HepG2 (cell line): ENCODE data around the gene SHANK2.

Experiments
- ATF1 ChIP-seq: IDR thresholded peaks from 2 replicates; pipeline ENCODE4 v1.6.1; 2016; ENCODE audit warnings: mild to moderate bottlenecking, control low read depth
- BRCA1 ChIP-seq: sonication (generic); formaldehyde crosslinking; IDR thresholded peaks from 2 replicates; pipeline ENCODE4 v1.4.0; 2020; ENCODE audit warnings: missing genetic modification reagents
- CC2D1A ChIP-seq: sonication (generic); formaldehyde crosslinking; IDR thresholded peaks from 2 replicates; pipeline ENCODE4 v1.8.1; 2023; ENCODE audit warnings: mild to moderate bottlenecking, missing genetic modification reagents
- CTCF ChIP-seq: sonication (generic); formaldehyde crosslinking; IDR thresholded peaks from 2 replicates; pipeline ENCODE4 v1.5.0; 2020; ENCODE audit warnings: mild to moderate bottlenecking, missing genetic modification reagents, moderate library complexity
- HOXA3 ChIP-seq: sonication (generic); formaldehyde crosslinking; IDR thresholded peaks from 2 replicates; pipeline ENCODE4 v1.5.0; 2020; ENCODE audit warnings: missing genetic modification reagents
- NFIC ChIP-seq: IDR thresholded peaks from 2 replicates; pipeline ENCODE4 v1.6.1; 2012; ENCODE audit warnings: mild to moderate bottlenecking, low read length, inconsistent platforms
- NFYB ChIP-seq: sonication (generic); formaldehyde crosslinking; IDR thresholded peaks from 2 replicates; pipeline ENCODE4 v1.4.0; 2020; ENCODE audit warnings: missing genetic modification reagents
- RAD21 ChIP-seq: fragments of 450-650 bp; formaldehyde crosslinking; IDR thresholded peaks from 2 replicates; pipeline ENCODE4 v1.5.0; 2020; ENCODE audit warnings: mild to moderate bottlenecking
- ZNF556 ChIP-seq: sonication (generic); formaldehyde crosslinking; IDR thresholded peaks from 2 replicates; pipeline ENCODE4 v1.4.0; 2020; ENCODE audit warnings: mild to moderate bottlenecking, missing genetic modification reagents, borderline replicate concordance
- ZNF768 ChIP-seq: sonication (generic); formaldehyde crosslinking; IDR thresholded peaks from 2 replicates; pipeline ENCODE4 v1.4.0; 2020; ENCODE audit warnings: missing genetic modification reagents

DNA sequence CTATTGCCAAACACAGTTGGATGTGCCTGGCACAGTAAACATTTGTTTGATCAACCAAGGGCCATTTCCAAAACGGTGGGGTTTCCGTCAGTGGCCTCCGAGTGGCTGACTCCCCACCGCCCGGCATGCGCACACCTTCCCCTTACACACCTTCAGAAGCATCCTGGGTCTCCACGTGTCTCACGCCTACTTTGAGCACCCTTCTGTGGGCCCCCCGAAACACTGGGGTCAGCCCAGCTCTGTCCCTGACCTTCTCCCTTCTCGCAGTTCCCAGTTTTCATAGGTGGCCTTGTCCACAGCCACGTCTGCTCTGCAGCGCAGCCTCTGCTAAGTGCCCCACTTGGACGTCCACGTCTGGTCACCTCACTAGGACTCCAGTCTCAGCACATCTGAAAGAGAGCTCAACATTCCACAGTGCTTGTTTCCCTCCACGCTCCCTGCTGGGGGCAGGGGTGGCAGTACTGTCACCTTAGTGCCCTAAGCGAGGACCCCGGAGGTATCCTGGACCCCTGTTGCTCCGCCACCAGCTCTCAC lies 13.2 kb upstream of the SHANK2 start:
- TF ChIP-seq BRCA1 (CRISPR knock-in tag) = no peak
- TF ChIP-seq ZNF556 (CRISPR knock-in tag) = no peak
- no peak for TF ChIP-seq HOXA3 (CRISPR knock-in tag)
- TF ChIP-seq ATF1 (CRISPR knock-in tag) = no peak
- no peak for TF ChIP-seq CC2D1A
- TF ChIP-seq CTCF (CRISPR knock-in tag) = no peak
- TF ChIP-seq NFIC = no peak
- no peak for TF ChIP-seq ZNF768 (CRISPR knock-in tag)
- TF ChIP-seq NFYB (CRISPR knock-in tag) = no peak
- no peak for TF ChIP-seq RAD21
